B cell (primary cell): Measurements from ENCODE around the gene THAP4. TPM values are rescaled to one million over a fixed set of nuclear protein-coding genes. Genes with fewer than 3 reads are reported as not detected.

Source experiments
- ATAC-seq: fragments of 200-7000 bp; cut with Tn5 transposase; one replicate; pipeline ENCODE4 v1.10.0; 2021; ENCODE audit warnings: low read depth, mild to moderate bottlenecking, moderate number of reproducible peaks, moderate library complexity
- CTCF ChIA-PET: fragments of 350-600 bp; sonication (Branson Sonifier 250); formaldehyde crosslinking; loops from one replicate; lab custom pipeline; 2021; ENCODE audit warnings: antibody characterized with exemption, inconsistent platforms; lab: Charles Lee
- POLR2A ChIA-PET: fragments of 350-600 bp; sonication (Branson Sonifier 250); formaldehyde crosslinking; loops from one replicate; lab custom pipeline; 2021; ENCODE audit warnings: antibody characterized with exemption; lab: Charles Lee
- DNase-seq: peaks from one replicate; pipeline ENCODE4 v3.0.0; 2013
- H2AFZ ChIP-seq: 2 replicates; pipeline ENCODE4 v1.6.1; 2012; ENCODE audit warnings: mild to moderate bottlenecking, low read depth, low read length; ENCODE audit not compliant: insufficient read depth, poor library complexity, severe bottlenecking
- H3K27ac ChIP-seq, 2 donors: 1 replicate in 1 of 2; 2 replicates in 1 of 2; pipeline ENCODE4 v1.5.1; 2012 to 2013; ENCODE audit warnings: low read length in 2 of 2, mild to moderate bottlenecking in 2 of 2, moderate library complexity in 1 of 2
- H3K27me3 ChIP-seq, 4 experiments: fragments of 200-600 bp in 1 of 4; sonication (generic) in 1 of 4; replicated peaks in 1 of 4; 1 replicate in 2 of 4; 2 replicates in 2 of 4; pipeline versions ENCODE4 v1.6.1 to v1.7.0; 2013 to 2016; ENCODE audit warnings: low read length in 3 of 4, mild to moderate bottlenecking in 2 of 4, mixed read lengths in 1 of 4, moderate library complexity in 1 of 4; ENCODE audit not compliant: insufficient read depth in 4 of 4, control insufficient read depth in 3 of 4; ENCODE audit errors: control extremely low read depth in 1 of 4
- H3K36me3 ChIP-seq, 2 experiments: replicated peaks in 1 of 2; 1 replicate in 1 of 2; 2 replicates in 1 of 2; pipeline versions ENCODE4 v1.6.1 to v1.7.1; 2013; ENCODE audit warnings: low read length in 1 of 2; ENCODE audit not compliant: insufficient read depth in 2 of 2, control insufficient read depth in 1 of 2; ENCODE audit errors: control extremely low read depth in 1 of 2, extremely low read depth in 1 of 2
- H3K4me1 ChIP-seq, 2 donors: fragments of 200-600 bp in 1 of 2; sonication (generic) in 1 of 2; 1 replicate in 1 of 2; 2 replicates in 1 of 2; pipeline versions ENCODE4 v1.5.1 to v1.6.1; 2013 to 2017; ENCODE audit warnings: low read length in 2 of 2; ENCODE audit not compliant: control insufficient read depth in 2 of 2, insufficient read depth in 2 of 2
- H3K4me2 ChIP-seq: replicated peaks from 2 replicates; pipeline ENCODE3; 2012; ENCODE audit warnings: mild to moderate bottlenecking, low read depth, low read length; ENCODE audit not compliant: poor library complexity, severe bottlenecking
- H3K4me3 ChIP-seq, 5 experiments: fragments of 200-600 bp in 1 of 5; sonication (generic) in 1 of 5; 1 replicate in 3 of 5; 2 replicates in 2 of 5; pipeline versions ENCODE4 v1.5.1 to v1.7.0; 2011 to 2016; ENCODE audit warnings: low read length in 4 of 5, mild to moderate bottlenecking in 4 of 5, low read depth in 2 of 5, control low read depth in 1 of 5, moderate library complexity in 1 of 5; ENCODE audit not compliant: insufficient read depth in 1 of 5; ENCODE audit errors: control extremely low read depth in 1 of 5, extremely low read depth in 1 of 5
- H3K79me2 ChIP-seq: fragments of 200-600 bp; sonication (generic); one replicate; pipeline ENCODE4 v1.6.0; 2016; ENCODE audit warnings: low read length; ENCODE audit not compliant: control insufficient read depth, insufficient read depth
- H3K9ac ChIP-seq: fragments of 200-600 bp; sonication (generic); 2 replicates; pipeline ENCODE4 v1.6.1; 2017; ENCODE audit warnings: mild to moderate bottlenecking, low read length, moderate library complexity
- H3K9me3 ChIP-seq, 3 donors: one replicate each; pipeline versions ENCODE4 v1.6.1 to v1.7.1; 2013; ENCODE audit warnings: low read length in 2 of 3; ENCODE audit not compliant: control insufficient read depth in 2 of 3, insufficient read depth in 1 of 3; ENCODE audit errors: control extremely low read depth in 1 of 3
- H4K20me1 ChIP-seq: 2 replicates; pipeline ENCODE4 v1.6.0; 2012; ENCODE audit warnings: mild to moderate bottlenecking, low read length; ENCODE audit not compliant: insufficient read depth, control insufficient read depth, poor library complexity, severe bottlenecking
- H3K27ac Mint-ChIP-seq: one replicate; pipeline ENCODE4 v1.8.0; 2021; ENCODE audit warnings: mixed read lengths
- H3K27me3 Mint-ChIP-seq: one replicate; pipeline ENCODE4 v1.8.0; 2021; ENCODE audit warnings: mixed read lengths
- H3K4me1 Mint-ChIP-seq: one replicate; pipeline ENCODE4 v1.8.0; 2021; ENCODE audit warnings: mixed read lengths
- H3K4me3 Mint-ChIP-seq: one replicate; pipeline ENCODE4 v1.8.0; 2021; ENCODE audit warnings: mixed read lengths
- H3K9me3 Mint-ChIP-seq: one replicate; pipeline ENCODE4 v1.8.0; 2022; ENCODE audit warnings: mixed read lengths; ENCODE audit not compliant: insufficient read depth
- CTCF ChIP-seq: fragments of 200-600 bp; IDR thresholded peaks from one replicate; pipeline ENCODE4 v1.8.0; 2022; ENCODE audit warnings: antibody characterized with exemption, mild to moderate bottlenecking
- EZH2 ChIP-seq: IDR thresholded peaks from 2 replicates; pipeline ENCODE4 v1.6.1; 2012; ENCODE audit warnings: borderline replicate concordance, low read depth, mild to moderate bottlenecking, moderate library complexity, low read length; ENCODE audit not compliant: insufficient read depth, poor library complexity, severe bottlenecking
- WGBS: methylation state at CpG from one replicate; pipeline ENCODE4 v1.1.5; 2013; ENCODE audit warnings: missing lambda C conversion rate; ENCODE audit not compliant: insufficient coverage; 5-methylcytosine and 5-hydroxymethylcytosine counted together
- intact Hi-C: fragments of 100-400 bp; cut with micrococcal nuclease; formaldehyde crosslinking; loops from one replicate; pipeline ENCODE4 v1.10.0; 2022
- polyA plus RNA-seq: library from polyadenylated mRNA; depleted of rRNA; stranded (reverse); fragments of >200 nt; gene quantifications from 2 replicates; pipeline ENCODE4 v1.2.3, GENCODE V29; 2012
- total RNA-seq, 2 donors: library from RNA; stranded (reverse); fragments of 120-200 nt in 1 of 2; gene quantifications; 1 replicate in 1 of 2; 2 replicates in 1 of 2; pipeline versions ENCODE4 v1.2.3 to v1.2.4, GENCODE V29; 2013 to 2022

The THAP4 gene
- total and polyA plus RNA-seq, 2 donors (not counting 1 experiment from before 2014, with no cell fraction given), result 26.5 to 41.0 TPM

- H3K9ac ChIP-seq, result no peak overlapping the region
- H3K79me2 ChIP-seq, result no peaks in the 10 kb centered on the region
- Mint-ChIP-seq H3K9me3 (peaks cover 12% of the 10 kb centered on the region), H3K4me3 (peak overlapping the region; percentile 76), H3K27me3 (peaks cover 35% of the 10 kb centered on the region), H3K27ac (no peak overlapping the region), H3K4me1 (peaks cover 10% of the 10 kb centered on the region)
- H3K9me3 ChIP-seq, result peaks cover 4 to 17% (median 10%) of the 10 kb centered on the region in 3 donors
- 90% methylated on average over 16 of the region's 18 CpGs for WGBS
- ChIA-PET POLR2A (no interaction called here), CTCF (no interaction called here)
- H3K4me1 ChIP-seq, result peaks cover 0 to 11% of the 10 kb centered on the region in 2 donors
- TF ChIP-seq EZH2, result no peak
- no peak for TF ChIP-seq CTCF
- H3K4me2 ChIP-seq, result peak overlapping the region; percentile 77
- no peak for DNase-seq
- no peak overlapping the region for H3K4me3 ChIP-seq
- H2AFZ ChIP-seq, result no peak overlapping the region
- intact Hi-C loops, result no loop called here
- no peaks in the 10 kb centered on the region for H4K20me1 ChIP-seq
- H3K27me3 ChIP-seq, result peaks cover 0 to 31% (median 16%) of the 10 kb centered on the region in 4 experiments
- ATAC-seq, result no peak
- no peaks in the 10 kb centered on the region for H3K36me3 ChIP-seq
- H3K27ac ChIP-seq, result no peak overlapping the region
These were observed 76.6 kb downstream of the THAP4 start for GRCh38 chr2:241560162-241560882.
